Neural progenitor cell (in vitro differentiated cells): ENCODE data around the gene RASIP1. TPM values are rescaled to one million over a fixed set of nuclear protein-coding genes. Genes with fewer than 3 reads are reported as not detected.
"Not testable (repeated sequence)": the region's sequence is repeated elsewhere in the genome, so short reads cannot be mapped to it uniquely, and the experiment has no call there.

Experiments
- DNase-seq: peaks from one replicate; pipeline ENCODE4 v3.0.0-alpha.2; 2016; ENCODE audit warnings: low spot score
- H2AFZ ChIP-seq: fragments of 200-600 bp; sonication (generic); replicated peaks from 2 replicates; pipeline ENCODE4 v1.6.1; 2016; ENCODE audit warnings: antibody characterized with exemption
- H3F3A ChIP-seq: fragments of 200-600 bp; sonication (generic); 2 replicates; pipeline ENCODE4 v1.6.1; 2016; ENCODE audit warnings: antibody characterized with exemption, low read depth
- H3K27ac ChIP-seq: fragments of 200-600 bp; sonication (generic); 2 replicates; pipeline ENCODE4 v1.5.1; 2016; ENCODE audit warnings: mild to moderate bottlenecking
- H3K27me3 ChIP-seq: fragments of 200-600 bp; sonication (generic); 2 replicates; pipeline ENCODE4 v1.6.1; 2016; ENCODE audit warnings: mild to moderate bottlenecking, moderate library complexity
- H3K36me3 ChIP-seq: fragments of 200-600 bp; sonication (generic); 2 replicates; pipeline ENCODE4 v1.5.1; 2016
- H3K4me1 ChIP-seq: fragments of 200-600 bp; sonication (generic); 2 replicates; pipeline ENCODE4 v1.6.1; 2016; ENCODE audit warnings: mixed run types
- H3K4me2 ChIP-seq: fragments of 200-600 bp; sonication (generic); 2 replicates; pipeline ENCODE4 v1.6.1; 2016
- H3K4me3 ChIP-seq: fragments of 200-600 bp; sonication (generic); 2 replicates; pipeline ENCODE4 v1.5.1; 2016
- H3K79me2 ChIP-seq: fragments of 200-600 bp; sonication (generic); 2 replicates; pipeline ENCODE4 v1.6.1; 2016; ENCODE audit warnings: low read depth
- H3K9ac ChIP-seq: fragments of 200-600 bp; sonication (generic); 2 replicates; pipeline ENCODE4 v1.6.1; 2016
- H3K9me3 ChIP-seq: fragments of 200-600 bp; sonication (generic); 2 replicates; pipeline ENCODE4 v1.5.1; 2016; ENCODE audit warnings: low read depth
- H4K20me1 ChIP-seq: fragments of 200-600 bp; sonication (generic); 2 replicates; pipeline ENCODE4 v1.6.1; 2016; ENCODE audit warnings: low read depth
- H3K27ac Mint-ChIP-seq: 3 replicates; pipeline ENCODE4 v1.8.0; 2021; ENCODE audit warnings: mixed read lengths
- H3K27me3 Mint-ChIP-seq: 2 replicates; pipeline ENCODE4 v1.8.0; 2022; ENCODE audit warnings: low read depth, mild to moderate bottlenecking, inconsistent platforms, moderate library complexity, mixed read lengths; ENCODE audit not compliant: insufficient read depth
- H3K36me3 Mint-ChIP-seq: 3 replicates; pipeline ENCODE4 v1.8.0; 2021; ENCODE audit warnings: mixed read lengths
- H3K4me1 Mint-ChIP-seq: 3 replicates; pipeline ENCODE4 v1.8.0; 2021; ENCODE audit warnings: mixed read lengths
- H3K4me3 Mint-ChIP-seq: 3 replicates; pipeline ENCODE4 v1.8.0; 2021; ENCODE audit warnings: mild to moderate bottlenecking, moderate library complexity, mixed read lengths
- H3K9me3 Mint-ChIP-seq: 3 replicates; pipeline ENCODE4 v1.8.0; 2020; ENCODE audit warnings: mixed read lengths
- EZH2 ChIP-seq: fragments of 200-600 bp; sonication (generic); IDR thresholded peaks from 2 replicates; pipeline ENCODE4 v1.6.1; 2017; ENCODE audit warnings: antibody characterized with exemption, mild to moderate bottlenecking, moderate library complexity
- EZH2phosphoT487 ChIP-seq: fragments of 200-600 bp; sonication (generic); IDR thresholded peaks from 2 replicates; pipeline ENCODE4 v1.6.1; 2017; ENCODE audit warnings: antibody characterized with exemption
- total RNA-seq: library from RNA; depleted of rRNA; stranded (reverse); fragments of >200 nt; gene quantifications from 2 replicates; pipeline ENCODE4 v1.2.3, GENCODE V29; 2015; ENCODE audit warnings: low replicate concordance
- TF ChIP-seq, protein P1 (sequence below): fragments of 200-600 bp; sonication (generic); IDR thresholded peaks from 2 replicates; pipeline ENCODE4 v1.5.1; 2017; ENCODE audit warnings: antibody characterized with exemption, mild to moderate bottlenecking

The RASIP1 gene
- total RNA-seq, 1 donor from 2014 or later = 0.86 TPM

DNA sequence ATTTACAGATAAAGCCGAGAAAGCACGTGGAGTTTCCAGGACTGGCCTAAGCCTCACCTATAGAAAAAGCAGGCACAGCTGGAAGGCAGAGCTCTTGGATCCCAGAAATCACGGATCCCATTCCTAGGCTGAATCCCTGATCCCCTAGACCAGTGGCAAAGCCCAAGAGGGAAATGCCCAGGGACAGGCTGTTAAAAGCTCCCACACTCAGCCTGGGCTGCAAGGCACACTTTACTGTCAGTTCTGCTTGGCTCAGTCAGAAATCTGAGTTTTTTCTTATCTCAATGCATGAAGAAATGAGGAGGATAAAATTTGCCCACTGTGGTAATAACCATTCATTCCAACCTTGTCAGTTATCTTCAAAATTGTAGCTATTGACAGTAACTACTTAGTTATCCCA lies 52.6 kb downstream of the RASIP1 start:
- Mint-ChIP-seq H3K27ac (no peak overlapping the region), H3K4me3 (no peak overlapping the region), H3K27me3 (peaks cover 7% of the 10 kb centered on the region), H3K36me3 (no peaks in the 10 kb centered on the region), H3K4me1 (peaks cover 15% of the 10 kb centered on the region), H3K9me3 (peaks cover 4% of the 10 kb centered on the region)
- Histone ChIP-seq H3K27me3 (no peaks in the 10 kb centered on the region), H3K9ac (no peak overlapping the region), H3K4me1 (no peaks in the 10 kb centered on the region), H3K4me2 (no peak overlapping the region), H4K20me1 (no peaks in the 10 kb centered on the region), H3K79me2 (no peaks in the 10 kb centered on the region), H3K27ac (no peak overlapping the region), H3F3A (peaks cover 2% of the 10 kb centered on the region), H3K36me3 (no peaks in the 10 kb centered on the region), H2AFZ (no peak overlapping the region), H3K4me3 (no peak overlapping the region), H3K9me3 (no peaks in the 10 kb centered on the region)
- no peak for DNase-seq
- TF ChIP-seq EZH2phosphoT487 = no peak
- no peak for TF ChIP-seq EZH2
- TF ChIP-seq, protein P1, sequence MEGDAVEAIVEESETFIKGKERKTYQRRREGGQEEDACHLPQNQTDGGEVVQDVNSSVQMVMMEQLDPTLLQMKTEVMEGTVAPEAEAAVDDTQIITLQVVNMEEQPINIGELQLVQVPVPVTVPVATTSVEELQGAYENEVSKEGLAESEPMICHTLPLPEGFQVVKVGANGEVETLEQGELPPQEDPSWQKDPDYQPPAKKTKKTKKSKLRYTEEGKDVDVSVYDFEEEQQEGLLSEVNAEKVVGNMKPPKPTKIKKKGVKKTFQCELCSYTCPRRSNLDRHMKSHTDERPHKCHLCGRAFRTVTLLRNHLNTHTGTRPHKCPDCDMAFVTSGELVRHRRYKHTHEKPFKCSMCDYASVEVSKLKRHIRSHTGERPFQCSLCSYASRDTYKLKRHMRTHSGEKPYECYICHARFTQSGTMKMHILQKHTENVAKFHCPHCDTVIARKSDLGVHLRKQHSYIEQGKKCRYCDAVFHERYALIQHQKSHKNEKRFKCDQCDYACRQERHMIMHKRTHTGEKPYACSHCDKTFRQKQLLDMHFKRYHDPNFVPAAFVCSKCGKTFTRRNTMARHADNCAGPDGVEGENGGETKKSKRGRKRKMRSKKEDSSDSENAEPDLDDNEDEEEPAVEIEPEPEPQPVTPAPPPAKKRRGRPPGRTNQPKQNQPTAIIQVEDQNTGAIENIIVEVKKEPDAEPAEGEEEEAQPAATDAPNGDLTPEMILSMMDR = no peak

GRCh38 chr19:48686637-48687036 lies 53.8 kb downstream of the RASIP1 start:
- not testable (repeated sequence) for H3K9me3 ChIP-seq, H3K9ac ChIP-seq, H3K9me3 Mint-ChIP-seq, H3K36me3 ChIP-seq, H3K27me3 Mint-ChIP-seq, H3K4me1 ChIP-seq, H3K4me3 Mint-ChIP-seq, H4K20me1 ChIP-seq, H3K27ac Mint-ChIP-seq, H3K4me2 ChIP-seq, H3K4me3 ChIP-seq, H3K79me2 ChIP-seq, H3K27me3 ChIP-seq, H3F3A ChIP-seq, H3K36me3 Mint-ChIP-seq, H2AFZ ChIP-seq, DNase-seq, H3K27ac ChIP-seq
- H3K4me1 Mint-ChIP-seq = peaks cover 15% of the 10 kb centered on the region

- Histone ChIP-seq H3K36me3 (no peaks in the 10 kb centered on the region), H3K79me2 (no peaks in the 10 kb centered on the region), H3K27me3 (no peaks in the 10 kb centered on the region), H3K9me3 (no peaks in the 10 kb centered on the region), H3K4me3 (no peak overlapping the region), H3K27ac (no peak overlapping the region), H2AFZ (no peak overlapping the region), H3F3A (peaks cover 2% of the 10 kb centered on the region), H4K20me1 (no peaks in the 10 kb centered on the region), H3K4me1 (no peaks in the 10 kb centered on the region), H3K9ac (no peak overlapping the region), H3K4me2 (no peak overlapping the region)
- TF ChIP-seq, protein P1 = no peak
- no peak for TF ChIP-seq EZH2
- no peak for TF ChIP-seq EZH2phosphoT487
- H3K4me1 Mint-ChIP-seq = peaks cover 15% of the 10 kb centered on the region
- DNase-seq = no peak
- H3K27ac Mint-ChIP-seq = no peak overlapping the region
- H3K36me3 Mint-ChIP-seq = no peaks in the 10 kb centered on the region
- no peak overlapping the region for H3K4me3 Mint-ChIP-seq
- H3K9me3 Mint-ChIP-seq = peaks cover 4% of the 10 kb centered on the region
- H3K27me3 Mint-ChIP-seq = peaks cover 9% of the 10 kb centered on the region
Measured at GRCh38 chr19:48686088-48686487, 54.3 kb downstream of the RASIP1 start.

GRCh38 chr19:48685583-48685982 lies 54.8 kb downstream of the RASIP1 start:
- no peaks in the 10 kb centered on the region for H4K20me1 ChIP-seq

More at GRCh38 chr19:48685583-48685982, 54.8 kb downstream of the RASIP1 start:
- H3K36me3 ChIP-seq = no peaks in the 10 kb centered on the region
- no peaks in the 10 kb centered on the region for H3K4me1 ChIP-seq
- no peak overlapping the region for H3K4me2 ChIP-seq
- no peaks in the 10 kb centered on the region for H3K9me3 ChIP-seq
- Mint-ChIP-seq H3K4me3 (no peak overlapping the region), H3K36me3 (no peaks in the 10 kb centered on the region), H3K27me3 (peaks cover 5% of the 10 kb centered on the region), H3K9me3 (peaks cover 4% of the 10 kb centered on the region), H3K27ac (no peak overlapping the region), H3K4me1 (peaks cover 15% of the 10 kb centered on the region)
- no peaks in the 10 kb centered on the region for H3K79me2 ChIP-seq
- peaks cover 2% of the 10 kb centered on the region for H3F3A ChIP-seq
- no peak overlapping the region for H3K27ac ChIP-seq
- H2AFZ ChIP-seq = no peak overlapping the region
- DNase-seq = no peak
- H3K4me3 ChIP-seq = no peak overlapping the region
- no peak overlapping the region for H3K9ac ChIP-seq
- H3K27me3 ChIP-seq = no peaks in the 10 kb centered on the region
- TF ChIP-seq EZH2phosphoT487 = no peak
- TF ChIP-seq EZH2 = no peak
- TF ChIP-seq, protein P1 = no peak
